H1 (cell line): ENCODE results near the gene SLC5A2. TPM values are rescaled to one million over a fixed set of nuclear protein-coding genes. Genes with fewer than 3 reads are reported as not detected.

Experiments used
- CTCF ChIA-PET: fragments of 300-600 bp; sonication (Branson Sonifier 250); formaldehyde crosslinking; loops from one replicate; lab custom pipeline; 2021; ENCODE audit not compliant: partially characterized antibody; lab: Charles Lee
- POLR2A ChIA-PET: fragments of 300-600 bp; sonication (Branson Sonifier 250); formaldehyde crosslinking; loops from one replicate; lab custom pipeline; 2021; ENCODE audit warnings: inconsistent platforms; ENCODE audit not compliant: partially characterized antibody; lab: Charles Lee
- DNase-seq, 2 experiments: peaks; one replicate each; pipeline versions ENCODE4 v3.0.0 to v3.0.0-alpha.2; 2010 to 2022; ENCODE audit warnings: low spot score in 2 of 2, low read depth in 1 of 2, mixed read lengths in 1 of 2
- FAIRE-seq: peaks from 2 replicates; lab custom pipeline; 2011; peaks lifted over from hg19 to GRCh38; lab: Jason Lieb, UNC
- H2AFZ ChIP-seq: 2 replicates; pipeline ENCODE4 v1.8.1; 2012; ENCODE audit warnings: low read length, inconsistent platforms
- H2AK5ac ChIP-seq: 2 replicates; pipeline ENCODE4 v1.6.1; 2013; ENCODE audit warnings: low read depth, low read length
- H2BK120ac ChIP-seq: replicated peaks from 2 replicates; pipeline ENCODE3; 2013; ENCODE audit warnings: low read depth, low read length, inconsistent platforms
- H2BK12ac ChIP-seq: 2 replicates; pipeline ENCODE4 v1.6.1; 2013; ENCODE audit warnings: low read depth, low read length
- H2BK15ac ChIP-seq: 2 replicates; pipeline ENCODE4 v1.6.1; 2013; ENCODE audit warnings: low read length
- H2BK20ac ChIP-seq: 2 replicates; pipeline ENCODE4 v1.6.1; 2013; ENCODE audit warnings: low read length
- H2BK5ac ChIP-seq: 2 replicates; pipeline ENCODE4 v1.6.1; 2013; ENCODE audit warnings: low read depth, low read length
- H3K14ac ChIP-seq: 2 replicates; pipeline ENCODE4 v1.6.1; 2013; ENCODE audit warnings: inconsistent platforms; ENCODE audit not compliant: insufficient read length
- H3K18ac ChIP-seq: 2 replicates; pipeline ENCODE4 v1.6.1; 2013; ENCODE audit warnings: low read length; ENCODE audit errors: extremely low read depth
- H3K23ac ChIP-seq: 2 replicates; pipeline ENCODE4 v1.6.1; 2013; ENCODE audit warnings: inconsistent platforms; ENCODE audit not compliant: insufficient read length
- H3K23me2 ChIP-seq: 2 replicates; pipeline ENCODE4 v1.6.1; 2013; ENCODE audit warnings: low read depth, low read length
- H3K27ac ChIP-seq: 2 replicates; pipeline ENCODE4 v1.6.1; 2011; ENCODE audit warnings: low read depth, low read length, inconsistent platforms
- H3K27me3 ChIP-seq, 4 experiments: replicated peaks in 1 of 4; 1 replicate in 1 of 4; 2 replicates in 3 of 4; pipeline versions ENCODE4 v1.6.1 to v1.8.1; 2011 to 2013; ENCODE audit warnings: low read length in 3 of 4, mild to moderate bottlenecking in 3 of 4, inconsistent platforms in 2 of 4, mixed read lengths in 2 of 4, moderate library complexity in 1 of 4; ENCODE audit not compliant: control insufficient read depth in 3 of 4, insufficient read depth in 3 of 4; ENCODE audit errors: extremely low read depth in 1 of 4
- H3K36me3 ChIP-seq, 4 experiments: 2 replicates each; pipeline versions ENCODE4 v1.6.1 to v1.8.1; 2011 to 2013; ENCODE audit warnings: mild to moderate bottlenecking in 4 of 4, low read length in 3 of 4, moderate library complexity in 2 of 4, control low read depth in 1 of 4, inconsistent platforms in 1 of 4; ENCODE audit not compliant: insufficient read depth in 4 of 4, control insufficient read depth in 2 of 4
- H3K4ac ChIP-seq: replicated peaks from 2 replicates; pipeline ENCODE3; 2013; ENCODE audit warnings: low read length, low read depth, mixed read lengths, inconsistent platforms; ENCODE audit not compliant: insufficient read length
- H3K4me1 ChIP-seq, 4 experiments: replicated peaks in 1 of 4; 1 replicate in 1 of 4; 2 replicates in 3 of 4; pipeline versions ENCODE4 v1.6.1 to v1.8.1; 2011 to 2013; ENCODE audit warnings: low read length in 3 of 4, inconsistent platforms in 2 of 4, mixed read lengths in 1 of 4; ENCODE audit not compliant: insufficient read depth in 4 of 4, control insufficient read depth in 3 of 4
- H3K4me2 ChIP-seq, 2 experiments: 2 replicates each; pipeline versions ENCODE4 v1.6.1 to v1.8.1; 2011 to 2013; ENCODE audit warnings: low read depth in 2 of 2, low read length in 2 of 2, control low read depth in 1 of 2, inconsistent platforms in 1 of 2, mild to moderate bottlenecking in 1 of 2; ENCODE audit not compliant: insufficient read depth in 1 of 2
- H3K4me3 ChIP-seq, 4 experiments: fragments of 200-600, 300-600 bp in 1 of 4; sonication (generic), shearing (Covaris generic), sonication (Bioruptor Twin) in 1 of 4; 2 replicates each; pipeline versions ENCODE4 v1.5.1 to v1.8.1; 2011 to 2016; ENCODE audit warnings: low read length in 4 of 4, low read depth in 3 of 4, control low read depth in 2 of 4, inconsistent platforms in 2 of 4, mild to moderate bottlenecking in 2 of 4, mixed read lengths in 1 of 4, moderate library complexity in 1 of 4; ENCODE audit not compliant: insufficient read depth in 2 of 4; ENCODE audit errors: extremely low read depth in 1 of 4
- H3K56ac ChIP-seq: replicated peaks from 2 replicates; pipeline ENCODE3; 2013; ENCODE audit warnings: low read depth, mild to moderate bottlenecking, mixed read lengths, low read length, inconsistent platforms; ENCODE audit not compliant: insufficient read length
- H3K79me1 ChIP-seq: 2 replicates; pipeline ENCODE4 v1.6.1; 2013; ENCODE audit warnings: low read depth, low read length, control low read depth
- H3K79me2 ChIP-seq, 2 experiments: 2 replicates each; pipeline versions ENCODE4 v1.6.1 to v1.8.1; 2012 to 2013; ENCODE audit warnings: low read length in 2 of 2, mild to moderate bottlenecking in 2 of 2, inconsistent platforms in 1 of 2; ENCODE audit not compliant: insufficient read depth in 2 of 2, control insufficient read depth in 1 of 2
- H3K9ac ChIP-seq, 4 experiments: replicated peaks in 1 of 4; 1 replicate in 1 of 4; 2 replicates in 3 of 4; pipeline versions ENCODE4 v1.6.1 to v1.8.1; 2011 to 2013; ENCODE audit warnings: low read depth in 3 of 4, low read length in 3 of 4, control low read depth in 2 of 4, mild to moderate bottlenecking in 2 of 4, moderate library complexity in 2 of 4, inconsistent platforms in 1 of 4; ENCODE audit errors: extremely low read depth in 1 of 4
- H3K9me3 ChIP-seq, 2 experiments: 2 replicates each; pipeline versions ENCODE4 v1.6.1 to v1.8.1; 2012 to 2013; ENCODE audit warnings: mild to moderate bottlenecking in 2 of 2, moderate library complexity in 2 of 2, control low read depth in 1 of 2, inconsistent platforms in 1 of 2, low read depth in 1 of 2, low read length in 1 of 2, mixed read lengths in 1 of 2; ENCODE audit not compliant: insufficient read depth in 2 of 2
- H4K20me1 ChIP-seq, 2 experiments: replicated peaks in 1 of 2; 2 replicates each; pipeline versions ENCODE3 to v1.8.1; 2011 to 2013; ENCODE audit warnings: inconsistent platforms in 2 of 2, low read length in 2 of 2, mild to moderate bottlenecking in 1 of 2; ENCODE audit not compliant: insufficient read depth in 2 of 2, control insufficient read depth in 1 of 2
- H4K5ac ChIP-seq: 2 replicates; pipeline ENCODE4 v1.6.1; 2013; ENCODE audit warnings: low read length, low read depth, mixed read lengths, inconsistent platforms; ENCODE audit not compliant: insufficient read length
- H4K8ac ChIP-seq: 2 replicates; pipeline ENCODE4 v1.8.0; 2013; ENCODE audit warnings: mild to moderate bottlenecking, moderate library complexity, low read length, inconsistent platforms; ENCODE audit not compliant: insufficient read depth; ENCODE audit errors: extremely low read depth
- H4K91ac ChIP-seq: replicated peaks from 2 replicates; pipeline ENCODE3; 2013; ENCODE audit warnings: low read length, mixed read lengths, inconsistent platforms; ENCODE audit not compliant: insufficient read length
- RAD21 ChIP-seq, 2 experiments: IDR thresholded peaks in 1 of 2; conservative IDR thresholded peaks in 1 of 2; 2 replicates each; pipeline ENCODE4 v1.6.1; 2011; ENCODE audit warnings: low read depth in 2 of 2, low read length in 2 of 2, improper control_type of control experiment in 1 of 2, inconsistent platforms in 1 of 2, mild to moderate bottlenecking in 1 of 2, moderate library complexity in 1 of 2
- RBBP5 ChIP-seq: IDR thresholded peaks from 2 replicates; pipeline ENCODE4 v1.7.1; 2012; ENCODE audit warnings: low read depth, mild to moderate bottlenecking, inconsistent platforms, low read length, moderate library complexity, borderline replicate concordance
- WGBS, 2 experiments: shearing (Covaris generic) in 1 of 2; methylation state at CpG; one replicate each; pipeline versions ENCODE4 v1.1.6 to v1.1.7; 2013 to 2015; ENCODE audit warnings: low lambda C conversion rate in 2 of 2, mixed read lengths in 2 of 2, inconsistent platforms in 1 of 2, low coverage in 1 of 2, missing lambda C conversion rate in 1 of 2; ENCODE audit not compliant: insufficient replicate concordance in 2 of 2, insufficient coverage in 1 of 2, insufficient read length in 1 of 2; ENCODE audit errors: extremely low coverage in 1 of 2, missing lambda C conversion rate in 1 of 2; 5-methylcytosine and 5-hydroxymethylcytosine counted together
- polyA plus RNA-seq, 7 experiments: library from polyadenylated mRNA; depleted of rRNA in 3 of 7; stranded (reverse) in 5 of 7; unstranded in 2 of 7; fragments of >200 nt in 5 of 7; fragments of 200-250 nt in 2 of 7; gene quantifications; 1 replicate in 5 of 7; 2 replicates in 1 of 7; 4 replicates in 1 of 7; pipeline versions ENCODE4 v1.2.1 to v1.2.3, GENCODE V29; 2011 to 2013; ENCODE audit warnings: missing spikeins in 2 of 7, mixed read lengths in 2 of 7
- total RNA-seq: library from RNA; stranded (reverse); fragmentation: NEBNext Ultra II Directional; extraction: Animal tissue kit (Norgen Biotek cat#: 25700); gene quantifications from 2 replicates; pipeline ENCODE4 v1.2.1, GENCODE V29; 2021

SLC5A2 gene
- total and polyA plus RNA-seq, 2 of the 8 experiments (the other 6 are each of a cell fraction or from before 2014, with no cell fraction given), result 0.56 to 4.4 TPM

DNA sequence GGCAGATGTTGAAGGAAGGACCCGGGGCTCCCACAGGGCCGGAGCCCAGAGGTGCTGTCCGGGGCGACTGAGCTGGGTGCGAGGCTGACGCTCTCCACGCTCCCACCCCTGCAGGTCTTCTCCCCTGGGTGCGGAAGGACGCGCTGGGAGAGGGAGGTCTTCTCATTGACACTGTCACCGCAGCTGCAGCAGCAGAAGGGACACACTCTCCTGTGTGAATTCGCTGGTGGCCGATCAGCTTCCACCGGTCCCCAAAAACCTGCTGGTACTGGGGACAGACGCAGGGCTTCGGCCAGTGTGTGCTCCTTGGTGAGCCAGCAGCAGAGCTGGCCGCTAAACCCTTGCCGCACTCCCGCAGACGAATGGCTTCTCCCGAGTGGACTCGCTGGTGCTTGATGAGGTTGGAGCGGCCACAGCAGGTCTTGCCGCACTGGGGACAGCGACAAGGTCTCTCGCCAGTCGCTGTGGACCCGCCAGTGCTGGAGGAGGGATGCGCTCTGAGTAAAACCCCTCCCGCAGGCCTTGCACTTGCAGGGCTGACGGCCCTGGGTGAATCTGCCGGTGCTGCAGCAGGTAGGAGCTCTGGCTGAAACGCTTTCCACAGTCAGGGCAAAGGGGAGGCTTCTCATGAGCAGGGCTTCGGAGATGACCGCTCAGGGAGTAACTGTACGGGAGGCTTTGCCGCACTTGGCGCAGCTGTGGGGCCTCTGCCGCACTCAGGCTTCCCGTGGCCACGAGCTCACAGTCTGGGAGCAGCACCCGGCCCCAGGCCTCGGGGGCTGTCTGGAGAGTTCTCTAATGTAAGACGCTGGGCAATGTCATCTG lies 46.5 kb upstream of the SLC5A2 start:
- 91% methylated on average over 38 of the region's 44 CpGs; no CpG with 5 or more reads in 1 of the 2 experiments for WGBS, 2 experiments
- H2BK15ac ChIP-seq, result peak overlapping the region; percentile 46; the same call in 1 of the 2 replicates
- H3K4me2 ChIP-seq, result no peak overlapping the region
- H4K8ac ChIP-seq, result no peak overlapping the region
- no peak overlapping the region for H3K18ac ChIP-seq
- H3K4me1 ChIP-seq, result no peaks in the 10 kb centered on the region; a peak in 1 of 7 replicates
- DNase-seq (no peak), FAIRE-seq (no peak)
- H3K9ac ChIP-seq, result no peak overlapping the region
- H2BK20ac ChIP-seq, result no peak overlapping the region
- H2BK120ac ChIP-seq, result no peak overlapping the region
- no peaks in the 10 kb centered on the region for H4K20me1 ChIP-seq
- H3K79me2 ChIP-seq, result no peaks in the 10 kb centered on the region
- no peak overlapping the region for H3K4me3 ChIP-seq
- no peak overlapping the region for H3K23ac ChIP-seq
- H3K36me3 ChIP-seq, result no peaks in the 10 kb centered on the region
- POLR2A ChIA-PET, result interaction anchor here (1.1 kb wide), 1 partner anchor 256 kb away, joined by 6 read pairs; the partner anchor contains the start of gene FUS
- H2AK5ac ChIP-seq, result no peak overlapping the region
- no peak overlapping the region for H4K91ac ChIP-seq
- no peak overlapping the region for H2BK12ac ChIP-seq
- no peaks in the 10 kb centered on the region for H3K23me2 ChIP-seq
- H3K9me3 ChIP-seq, result no peaks in the 10 kb centered on the region
- no peak overlapping the region for H4K5ac ChIP-seq
- H3K79me1 ChIP-seq, result no peaks in the 10 kb centered on the region
- H2BK5ac ChIP-seq, result 0 out of 2 replicates have a peak overlapping the region, but pooled peaks have one; percentile 9
- H3K27ac ChIP-seq, result no peak overlapping the region
- CTCF ChIA-PET, result interaction anchor here (0.7 to 1.6 kb wide), 7 partner anchors 9 to 404 kb away, joined by 3 to 6 read pairs (median 4); partner anchors contain the start of gene PYDC1
- no peak overlapping the region for H3K14ac ChIP-seq
- no peak overlapping the region for H3K4ac ChIP-seq
- no peak overlapping the region for H2AFZ ChIP-seq
- H3K56ac ChIP-seq, result no peak overlapping the region
- H3K27me3 ChIP-seq, result no peaks in the 10 kb centered on the region
- TF ChIP-seq RAD21 (IDR thresholded peaks at IDR 0.05 in 1 of 2, conservative IDR thresholded peaks at IDR 0.05 in 1 of 2; ENCODE audit: low read depth in 2 of 2, low read length in 2 of 2), result no peak
- TF ChIP-seq RBBP5, result no peak
